Suprapubic skin (tissue), 4 donors: ENCODE data around the gene HSD11B1L.

ENCODE experiments used
- CTCF ChIP-seq, 2 donors: fragments of 200-600 bp in 1 of 2; fragments of 450-650 bp in 1 of 2; sonication (generic) in 1 of 2; IDR thresholded peaks; one replicate each; pipeline ENCODE4 v1.5.1; 2016 to 2019; ENCODE audit warnings: antibody characterized with exemption in 2 of 2, mild to moderate bottlenecking in 1 of 2, moderate library complexity in 1 of 2
- POLR2A ChIP-seq, 2 donors: fragments of 450-650 bp; IDR thresholded peaks; one replicate each; pipeline ENCODE4 v1.6.1; 2017; ENCODE audit warnings: antibody characterized with exemption in 2 of 2, mild to moderate bottlenecking in 2 of 2, moderate library complexity in 2 of 2
- POLR2AphosphoS5 ChIP-seq, 3 donors: sonication (generic); formaldehyde crosslinking; IDR thresholded peaks; one replicate each; pipeline ENCODE4 v1.6.1; 2017; ENCODE audit warnings: antibody characterized with exemption in 3 of 3

- TF ChIP-seq CTCF (IDR thresholded peaks at IDR 0.05) (no peak), POLR2A (IDR thresholded peaks at IDR 0.05) (no peak), POLR2AphosphoS5 (IDR thresholded peaks at IDR 0.05) (no peak)
These were observed 34.0 kb downstream of the HSD11B1L start for GRCh38 chr19:5714816-5715215.
